GM21526 (cell line): ENCODE results near the gene HBP1.
"Not testable (repeated sequence)": the region's sequence is repeated elsewhere in the genome, so short reads cannot be mapped to it uniquely, and the experiment has no call there.

Source experiments
- ATAC-seq: cut with Tn5 transposase; IDR thresholded peaks from one replicate; pipeline ENCODE4 v1.9.1; 2021; ENCODE audit warnings: moderate library complexity; ENCODE audit not compliant: unreplicated experiment, low FRiP score

Gene HBP1

GRCh38 chr7:107152011-107152410 is 16.8 kb upstream of the HBP1 start:
- ATAC-seq: no peak

- no peak for ATAC-seq
Measured at GRCh38 chr7:107154826-107155225, 14.0 kb upstream of the HBP1 start.

DNA sequence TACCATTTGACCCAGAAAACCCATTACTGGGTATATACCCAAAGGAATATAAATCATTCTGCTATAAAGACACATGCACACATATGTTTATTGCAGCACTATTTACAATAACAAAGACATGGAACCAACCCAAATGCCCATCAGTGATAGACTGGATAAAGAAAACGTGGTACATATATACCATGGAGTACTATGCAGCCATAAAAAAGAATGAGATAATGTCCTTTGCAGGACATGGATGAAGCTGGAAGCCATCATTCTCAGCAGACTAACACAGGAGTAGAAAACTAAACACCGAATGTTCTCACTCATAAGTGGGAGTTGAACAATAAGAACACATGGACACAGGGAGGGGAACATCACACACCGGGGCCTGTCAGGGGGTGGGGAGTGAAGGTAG is 13.1 kb upstream of the HBP1 start:
- ATAC-seq: not testable (repeated sequence)

GRCh38 chr7:107157091-107157490 is 11.7 kb upstream of the HBP1 start:
- no peak for ATAC-seq

- no peak for ATAC-seq
Measured at GRCh38 chr7:107158028-107158427, 10.8 kb upstream of the HBP1 start.

GRCh38 chr7:107160389-107160788 is 8.4 kb upstream of the HBP1 start:
- no peak for ATAC-seq

- no peak for ATAC-seq
Measured at GRCh38 chr7:107161415-107161814, 7.4 kb upstream of the HBP1 start.

DNA sequence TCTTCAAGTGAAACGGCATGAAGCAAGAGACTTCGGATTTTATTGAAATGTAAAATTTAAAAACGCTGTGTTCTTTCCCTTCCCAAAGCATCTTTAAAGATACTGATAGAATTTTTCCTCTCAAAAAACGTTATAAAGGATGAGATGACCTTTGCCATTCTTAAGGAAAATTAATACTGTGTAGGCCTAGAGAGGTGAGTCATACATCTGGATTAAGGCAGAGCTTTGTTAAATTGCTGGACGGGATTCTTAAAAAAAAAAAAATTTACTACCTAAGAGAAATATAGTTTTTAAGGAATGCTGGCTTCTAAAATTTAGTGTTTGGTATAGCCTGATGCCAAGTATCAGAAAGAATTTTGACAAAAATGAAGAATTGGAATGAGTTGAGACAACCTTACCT is 6.3 kb upstream of the HBP1 start:
- ATAC-seq: no peak

DNA sequence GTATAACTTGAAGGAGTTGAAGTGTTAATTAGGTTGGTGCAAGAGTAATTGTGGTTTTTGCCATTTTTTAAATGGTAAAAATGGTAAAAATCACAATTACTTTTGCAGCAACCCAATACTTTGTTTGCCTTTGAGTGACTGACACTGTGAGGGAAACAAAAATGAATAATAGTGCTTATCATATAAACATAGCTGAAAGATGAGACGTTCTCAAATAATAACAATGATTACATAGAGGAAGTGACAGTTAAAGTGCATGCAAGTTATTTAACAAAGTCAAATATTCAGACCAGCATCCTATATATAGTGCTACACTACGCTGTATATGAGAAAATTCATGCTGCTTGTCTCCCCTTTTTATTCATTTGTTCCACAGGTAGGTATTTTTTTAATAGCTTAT is 4.7 kb upstream of the HBP1 start:
- no peak for ATAC-seq

GRCh38 chr7:107165341-107165740 is 3.5 kb upstream of the HBP1 start:
- no peak for ATAC-seq

DNA sequence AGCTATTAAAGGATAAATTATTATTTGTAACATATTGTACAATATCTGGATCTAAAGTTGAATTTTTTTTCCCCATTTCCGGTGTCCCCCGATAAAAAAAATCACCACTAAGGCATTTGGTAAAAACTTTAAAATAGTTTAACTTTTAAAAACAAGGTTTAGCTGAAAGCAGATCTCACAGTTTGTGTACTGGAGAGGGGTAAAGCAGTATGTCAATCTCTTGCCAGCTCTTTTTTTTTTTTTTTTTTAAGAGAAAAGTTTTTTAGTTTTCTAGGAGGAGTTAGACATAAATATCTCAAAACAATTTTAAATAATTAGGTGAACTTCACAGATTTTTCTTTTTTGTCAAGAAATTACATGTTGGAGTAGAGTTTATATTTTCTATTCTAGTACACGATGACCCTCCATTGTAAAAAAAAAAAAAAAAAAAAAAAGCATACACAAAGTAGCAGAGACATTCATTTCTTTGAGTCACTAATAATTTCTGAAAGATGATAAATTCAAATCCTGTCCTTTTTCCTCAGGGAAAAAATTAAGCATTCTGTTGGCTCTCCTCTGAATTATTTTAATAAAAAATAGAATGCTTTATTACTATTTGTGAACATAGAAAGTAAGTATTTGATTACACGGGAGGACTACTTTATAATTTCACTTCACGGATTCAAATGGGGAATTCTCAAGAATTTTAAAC is 1.9 kb upstream of the HBP1 start:
- no peak for ATAC-seq

- no peak for ATAC-seq
Measured at GRCh38 chr7:107167483-107168232, 1.1 kb upstream of the HBP1 start.

DNA sequence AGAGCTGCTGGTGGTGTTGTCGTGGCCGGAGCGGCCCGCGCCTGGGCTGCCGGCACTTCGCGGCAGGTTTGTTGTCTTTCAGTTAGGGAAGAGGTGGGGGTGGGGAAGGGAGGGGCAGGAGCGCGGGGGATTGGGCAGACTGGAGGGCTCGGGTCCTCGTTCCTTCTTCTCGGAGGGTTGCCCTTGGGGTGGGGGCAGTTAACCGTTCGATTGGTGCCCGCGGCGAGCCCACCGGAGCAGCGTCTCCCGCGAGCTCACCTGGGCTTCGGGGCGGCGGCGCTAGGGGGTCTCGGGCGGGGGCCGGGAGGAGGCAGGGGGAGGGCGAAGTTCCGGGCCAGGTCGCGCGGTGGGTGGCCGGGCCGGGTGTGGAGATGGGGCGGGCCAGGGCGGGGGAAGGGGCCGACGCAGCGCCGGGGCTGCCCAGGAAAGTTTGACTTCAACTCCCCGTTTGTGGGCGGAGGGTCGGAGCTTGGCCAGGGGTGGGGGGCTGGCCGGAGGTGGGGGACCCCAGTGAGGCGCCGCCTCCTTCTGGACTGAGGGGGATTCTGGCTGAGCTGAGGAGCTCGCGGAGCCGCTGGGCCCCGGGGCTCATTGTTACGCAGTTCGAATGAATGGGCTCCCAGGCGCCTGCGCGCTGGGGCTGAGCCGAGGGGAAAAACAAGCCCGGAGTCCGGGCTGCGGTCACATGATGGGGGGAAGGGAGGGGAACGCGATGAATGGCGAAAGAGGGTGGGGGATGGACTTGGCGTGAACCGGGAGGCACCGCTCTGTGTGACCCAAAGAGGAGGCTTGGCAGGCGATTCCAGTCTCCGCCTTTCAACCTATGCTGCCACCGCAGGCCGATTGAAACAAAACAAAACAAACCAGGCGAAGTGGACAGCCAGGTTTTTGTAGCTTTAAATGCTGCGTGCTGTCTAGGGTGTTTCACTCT is 582 bp downstream of the HBP1 start:
- ATAC-seq: peak; percentile 24

DNA sequence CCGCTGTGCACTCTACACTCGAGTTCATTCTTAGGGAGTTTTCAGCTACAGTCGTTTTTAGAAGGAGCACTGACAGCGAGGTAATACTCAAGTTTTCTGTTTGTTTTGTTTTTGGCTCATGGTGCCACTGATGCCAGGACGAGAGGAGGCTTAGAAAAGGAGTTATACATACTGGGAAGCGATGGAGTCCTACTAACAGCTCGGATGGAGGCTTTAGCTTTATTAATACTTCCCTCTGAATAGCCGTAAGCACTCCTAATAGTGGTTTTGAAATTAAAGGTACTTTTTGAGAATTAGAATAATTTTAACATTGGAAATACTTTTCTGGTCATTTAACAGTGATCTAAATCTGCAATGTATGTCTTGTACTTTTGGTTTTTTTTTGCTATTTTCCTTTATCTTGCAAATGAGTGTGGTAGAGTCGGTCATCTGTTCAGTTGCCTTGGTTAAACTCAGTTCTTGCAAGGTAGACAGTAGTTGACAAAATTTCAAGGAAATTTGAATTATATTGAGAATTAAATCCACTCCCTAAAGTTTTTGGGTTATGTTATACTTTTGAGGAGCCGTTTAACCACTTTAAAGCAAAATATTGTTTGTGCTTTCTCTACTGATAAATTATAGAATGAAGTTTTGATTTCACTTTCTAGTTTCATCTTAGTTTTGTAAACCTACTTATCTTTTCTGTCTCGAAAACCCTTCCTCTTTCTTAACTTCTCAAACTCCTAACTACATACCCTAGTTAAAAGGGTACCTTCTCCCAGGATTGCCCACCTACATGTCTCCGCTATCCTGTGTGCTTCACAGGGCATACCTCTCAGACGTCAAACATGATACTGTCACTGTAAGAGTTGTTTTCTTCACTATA is 1.5 kb downstream of the HBP1 start:
- ATAC-seq: no peak

DNA sequence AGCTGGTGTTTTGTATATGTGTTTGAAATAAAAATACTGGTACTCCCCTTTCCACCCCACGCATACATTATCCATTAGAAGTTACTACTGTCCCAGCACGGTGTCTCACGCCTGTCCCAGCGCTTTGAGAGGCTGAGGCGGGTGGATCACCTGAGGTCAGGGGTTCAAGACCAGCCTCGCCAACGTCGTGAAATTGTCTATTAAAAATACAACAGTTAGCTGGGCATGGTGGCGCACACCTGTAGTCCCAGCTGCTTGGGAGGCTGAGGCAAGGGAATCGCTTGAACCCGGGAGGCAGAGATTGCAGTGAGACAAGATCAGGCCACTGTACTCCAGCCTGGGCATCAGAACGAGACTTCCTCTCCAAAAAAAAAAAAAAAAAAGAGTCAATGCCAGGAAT is 2.7 kb downstream of the HBP1 start:
- ATAC-seq: no peak

DNA sequence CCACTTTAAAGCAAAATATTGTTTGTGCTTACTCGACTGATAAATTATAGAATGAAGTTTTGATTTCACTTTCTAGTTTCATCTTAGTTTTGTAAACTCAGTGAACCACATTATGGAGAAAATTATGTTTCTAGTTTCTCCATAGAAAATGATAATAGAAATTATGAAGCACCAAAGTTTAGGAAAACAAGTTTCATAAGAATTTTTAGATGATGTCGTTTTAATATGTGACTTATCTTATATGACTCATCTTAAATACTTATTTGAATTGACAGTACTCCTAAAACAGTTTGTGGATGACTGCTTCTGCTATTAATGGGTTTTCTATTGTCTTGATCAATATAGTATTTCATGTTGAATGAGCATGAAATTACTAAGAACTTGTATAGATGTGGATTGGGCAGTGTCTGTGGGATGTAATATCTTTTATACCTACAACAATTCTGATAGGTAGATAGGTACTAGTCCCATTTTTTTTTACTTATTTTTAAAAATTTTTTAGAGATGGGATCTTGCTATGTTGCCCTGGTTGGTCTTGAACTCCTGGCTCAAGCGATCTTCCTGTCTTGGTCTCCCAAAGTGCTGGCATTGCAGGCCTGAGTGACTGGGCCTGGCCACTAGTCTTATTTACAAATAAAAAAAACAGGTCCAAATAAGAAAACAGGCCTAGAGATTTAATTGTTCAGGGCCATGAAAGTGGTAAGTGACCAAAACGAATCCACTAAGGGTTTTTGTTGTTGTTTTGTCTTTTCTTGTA is 3.7 kb downstream of the HBP1 start:
- no peak for ATAC-seq

DNA sequence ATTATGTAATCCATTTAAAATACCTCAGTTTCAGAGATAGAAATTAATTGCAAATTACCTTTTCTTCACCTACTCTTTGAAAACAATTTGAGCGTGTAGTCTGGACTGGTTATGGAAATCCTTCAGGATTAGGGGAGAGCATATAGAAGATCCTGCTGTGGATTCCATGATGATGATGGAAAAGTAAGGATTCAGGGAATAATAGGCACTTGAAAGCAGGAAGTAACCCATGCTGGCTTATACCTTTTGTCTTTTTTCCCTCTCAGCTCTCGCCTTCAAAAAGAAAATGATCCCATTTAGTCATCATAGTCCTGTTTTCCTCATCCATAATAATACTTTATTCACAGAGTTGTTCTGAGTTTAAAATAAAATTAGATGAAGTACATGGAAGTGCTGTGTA is 4.4 kb downstream of the HBP1 start:
- ATAC-seq: no peak

DNA sequence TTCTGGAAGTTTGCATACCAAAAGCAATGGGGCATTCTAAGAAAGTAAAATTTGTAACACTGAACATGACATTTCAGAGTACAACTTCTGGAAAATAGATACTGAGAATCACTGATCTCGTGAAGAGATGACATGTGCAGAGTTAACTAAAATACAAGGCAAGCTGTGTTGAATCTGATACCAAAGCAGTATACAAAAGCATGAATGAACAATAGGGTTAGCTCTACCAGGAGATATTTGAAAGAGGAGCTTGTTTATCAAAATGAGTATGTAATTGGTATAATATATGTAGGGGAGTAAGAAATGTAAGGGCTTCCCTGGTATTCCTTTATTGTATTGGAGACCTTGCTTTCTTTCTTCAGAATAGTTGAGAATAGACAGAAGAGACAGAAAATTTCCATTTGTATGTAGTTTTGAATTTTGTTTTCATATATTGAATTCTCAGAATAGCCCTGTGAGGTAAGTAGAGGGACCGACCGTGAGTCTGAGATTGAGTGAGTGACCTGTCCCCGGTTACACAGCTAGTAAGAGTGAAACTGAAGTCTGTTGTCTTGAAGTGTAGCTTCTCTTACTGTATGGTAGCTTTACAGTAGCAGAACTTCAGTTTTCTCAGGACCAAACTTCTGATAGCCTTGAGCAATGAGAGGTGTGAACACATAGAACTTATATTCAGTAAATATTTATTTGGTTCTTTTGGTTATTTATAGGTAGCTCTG is 5.0 kb downstream of the HBP1 start:
- ATAC-seq: peak; percentile 45
